WTC11 (cell line): ENCODE results near the gene IP6K3.

Experiments
- CTCF ChIP-seq: fragments of 200-600 bp; IDR thresholded peaks from 2 replicates; pipeline ENCODE4 v1.8.0; 2022; ENCODE audit warnings: antibody characterized with exemption
- HMGXB4 ChIP-seq: sonication (generic); formaldehyde crosslinking; IDR thresholded peaks from 2 replicates; pipeline ENCODE4 v1.8.1; 2023; ENCODE audit warnings: mild to moderate bottlenecking, moderate library complexity, missing genetic modification reagents
- IRF1 ChIP-seq: sonication (generic); formaldehyde crosslinking; IDR thresholded peaks from 2 replicates; pipeline ENCODE4 v1.8.0; 2023; ENCODE audit warnings: missing genetic modification reagents
- JUN ChIP-seq: sonication (generic); formaldehyde crosslinking; IDR thresholded peaks from 2 replicates; pipeline ENCODE4 v1.8.0; 2023; ENCODE audit warnings: mild to moderate bottlenecking, missing genetic modification reagents
- MAX ChIP-seq: sonication (generic); formaldehyde crosslinking; IDR thresholded peaks from 2 replicates; pipeline ENCODE4 v1.8.0; 2022; ENCODE audit warnings: mild to moderate bottlenecking, missing genetic modification reagents
- TEAD4 ChIP-seq: sonication (generic); formaldehyde crosslinking; IDR thresholded peaks from 2 replicates; pipeline ENCODE4 v1.8.0; 2022; ENCODE audit warnings: mild to moderate bottlenecking, missing genetic modification reagents
- ZNF317 ChIP-seq: sonication (generic); formaldehyde crosslinking; IDR thresholded peaks from 2 replicates; pipeline ENCODE4 v1.8.1; 2023; ENCODE audit warnings: low read depth, mild to moderate bottlenecking, moderate library complexity, missing genetic modification reagents, borderline replicate concordance

GRCh38 chr6:33704215-33705066, 42.3 kb downstream of the IP6K3 start:
- TF ChIP-seq CTCF (no peak), IRF1 (CRISPR knock-in tag) (no peak), MAX (no peak), TEAD4 (CRISPR knock-in tag) (no peak), HMGXB4 (CRISPR knock-in tag) (no peak), JUN (CRISPR knock-in tag) (no peak), ZNF317 (CRISPR knock-in tag) (no peak)
